Suprapubic skin (tissue), 4 donors: ENCODE data around the gene STON2. TPM values are rescaled to one million over a fixed set of nuclear protein-coding genes. Genes with fewer than 3 reads are reported as not detected.

ENCODE experiments used
- DNase-seq, 2 donors: peaks; one replicate each; pipeline ENCODE4 v3.0.0-alpha.2; 2019; ENCODE audit warnings: low spot score in 2 of 2
- H3K27ac ChIP-seq: fragments of 200-600 bp; sonication (generic); one replicate; pipeline ENCODE4 v1.5.1; 2019
- H3K27me3 ChIP-seq: fragments of 200-600 bp; sonication (generic); one replicate; pipeline ENCODE4 v1.5.1; 2019
- H3K36me3 ChIP-seq: fragments of 200-600 bp; sonication (generic); one replicate; pipeline ENCODE4 v1.5.1; 2019
- H3K4me1 ChIP-seq: fragments of 200-600 bp; sonication (generic); one replicate; pipeline ENCODE4 v1.5.1; 2019
- H3K4me3 ChIP-seq: fragments of 200-600 bp; sonication (generic); one replicate; pipeline ENCODE4 v1.5.1; 2019; ENCODE audit warnings: mild to moderate bottlenecking
- H3K9me3 ChIP-seq: fragments of 200-600 bp; sonication (generic); one replicate; pipeline ENCODE4 v1.5.1; 2019
- EP300 ChIP-seq: sonication (generic); formaldehyde crosslinking; IDR thresholded peaks from one replicate; pipeline ENCODE4 v1.6.1; 2017; ENCODE audit warnings: antibody characterized with exemption
- POLR2A ChIP-seq, 2 donors: fragments of 450-650 bp; IDR thresholded peaks; one replicate each; pipeline ENCODE4 v1.6.1; 2017; ENCODE audit warnings: antibody characterized with exemption in 2 of 2, mild to moderate bottlenecking in 2 of 2, moderate library complexity in 2 of 2
- POLR2AphosphoS5 ChIP-seq, 3 donors: sonication (generic); formaldehyde crosslinking; IDR thresholded peaks; one replicate each; pipeline ENCODE4 v1.6.1; 2017; ENCODE audit warnings: antibody characterized with exemption in 3 of 3
- WGBS: methylation state at CpG from one replicate; pipeline ENCODE4 v1.1.5; 2018; 5-methylcytosine and 5-hydroxymethylcytosine counted together
- total RNA-seq, 4 donors: library from RNA; depleted of rRNA; stranded (reverse); fragments of >200 nt; gene quantifications; one replicate each; pipeline ENCODE4 v1.1.0, GENCODE V29; 2016
- TF ChIP-seq, protein P1 (sequence below), 2 donors: fragments of 200-600 bp in 1 of 2; fragments of 450-650 bp in 1 of 2; sonication (generic) in 1 of 2; IDR thresholded peaks; one replicate each; pipeline ENCODE4 v1.5.1; 2016 to 2019; ENCODE audit warnings: antibody characterized with exemption in 2 of 2, mild to moderate bottlenecking in 1 of 2, moderate library complexity in 1 of 2

The STON2 gene
- total RNA-seq, 4 donors from 2014 or later = 19.1 to 39.5 (median 22.8) TPM

DNA sequence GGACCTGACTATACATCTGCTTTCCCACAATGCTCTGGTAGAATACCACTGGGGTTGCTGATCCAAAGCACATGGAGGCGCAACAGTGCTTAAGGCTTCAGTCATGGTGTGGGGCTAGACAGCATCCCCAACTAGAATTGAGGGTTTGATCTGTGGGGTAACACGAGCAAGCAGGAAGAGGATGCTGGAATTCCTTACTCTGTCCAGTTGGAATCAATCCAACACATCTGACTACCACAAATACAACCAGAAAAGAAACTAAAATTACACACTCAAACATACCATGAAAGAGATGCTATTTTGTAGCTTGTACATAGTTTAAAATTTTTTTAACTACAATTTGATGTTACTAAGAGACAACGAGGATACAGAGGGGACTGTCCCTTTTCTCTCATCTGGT, 138.9 kb downstream of the STON2 start:
- 68% methylated on average over 3 of the region's 3 CpGs for WGBS
- Histone ChIP-seq H3K27ac (no peak overlapping the region), H3K9me3 (no peaks in the 10 kb centered on the region), H3K4me1 (no peaks in the 10 kb centered on the region), H3K4me3 (no peak overlapping the region), H3K27me3 (no peaks in the 10 kb centered on the region), H3K36me3 (no peaks in the 10 kb centered on the region)
- no peak for DNase-seq
- TF ChIP-seq EP300 = no peak

DNA sequence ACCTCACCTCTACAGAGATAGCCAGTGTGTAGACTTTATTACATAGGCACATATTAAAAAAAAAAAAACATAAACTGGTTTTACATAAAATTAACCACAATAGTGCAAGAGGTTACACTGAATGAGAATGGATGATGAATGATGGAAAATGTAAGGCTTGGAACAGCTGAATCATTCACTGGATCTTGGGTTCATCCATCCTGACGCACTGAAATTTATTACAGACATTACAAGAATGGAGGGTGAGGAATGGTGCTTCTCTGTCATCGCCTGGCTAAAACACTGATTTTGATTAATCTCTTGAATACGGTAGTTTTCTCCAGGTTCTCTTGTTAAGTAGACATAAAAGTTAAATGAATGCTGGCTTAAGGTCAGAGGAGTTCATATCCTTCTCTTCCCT, 139.4 kb downstream of the STON2 start:
- no peak overlapping the region for H3K4me3 ChIP-seq
- 95% methylated on average over 3 of the region's 3 CpGs for WGBS
- H3K27ac ChIP-seq = no peak overlapping the region
- H3K27me3 ChIP-seq = no peaks in the 10 kb centered on the region
- no peaks in the 10 kb centered on the region for H3K4me1 ChIP-seq
- DNase-seq = no peak
- TF ChIP-seq POLR2AphosphoS5 (IDR thresholded peaks at IDR 0.05) = no peak
- TF ChIP-seq POLR2A (IDR thresholded peaks at IDR 0.05) = no peak
- TF ChIP-seq, protein P1, sequence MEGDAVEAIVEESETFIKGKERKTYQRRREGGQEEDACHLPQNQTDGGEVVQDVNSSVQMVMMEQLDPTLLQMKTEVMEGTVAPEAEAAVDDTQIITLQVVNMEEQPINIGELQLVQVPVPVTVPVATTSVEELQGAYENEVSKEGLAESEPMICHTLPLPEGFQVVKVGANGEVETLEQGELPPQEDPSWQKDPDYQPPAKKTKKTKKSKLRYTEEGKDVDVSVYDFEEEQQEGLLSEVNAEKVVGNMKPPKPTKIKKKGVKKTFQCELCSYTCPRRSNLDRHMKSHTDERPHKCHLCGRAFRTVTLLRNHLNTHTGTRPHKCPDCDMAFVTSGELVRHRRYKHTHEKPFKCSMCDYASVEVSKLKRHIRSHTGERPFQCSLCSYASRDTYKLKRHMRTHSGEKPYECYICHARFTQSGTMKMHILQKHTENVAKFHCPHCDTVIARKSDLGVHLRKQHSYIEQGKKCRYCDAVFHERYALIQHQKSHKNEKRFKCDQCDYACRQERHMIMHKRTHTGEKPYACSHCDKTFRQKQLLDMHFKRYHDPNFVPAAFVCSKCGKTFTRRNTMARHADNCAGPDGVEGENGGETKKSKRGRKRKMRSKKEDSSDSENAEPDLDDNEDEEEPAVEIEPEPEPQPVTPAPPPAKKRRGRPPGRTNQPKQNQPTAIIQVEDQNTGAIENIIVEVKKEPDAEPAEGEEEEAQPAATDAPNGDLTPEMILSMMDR (IDR thresholded peaks at IDR 0.05) = no peak
- TF ChIP-seq EP300 = no peak
- H3K9me3 ChIP-seq = no peaks in the 10 kb centered on the region
- H3K36me3 ChIP-seq = no peaks in the 10 kb centered on the region

DNA sequence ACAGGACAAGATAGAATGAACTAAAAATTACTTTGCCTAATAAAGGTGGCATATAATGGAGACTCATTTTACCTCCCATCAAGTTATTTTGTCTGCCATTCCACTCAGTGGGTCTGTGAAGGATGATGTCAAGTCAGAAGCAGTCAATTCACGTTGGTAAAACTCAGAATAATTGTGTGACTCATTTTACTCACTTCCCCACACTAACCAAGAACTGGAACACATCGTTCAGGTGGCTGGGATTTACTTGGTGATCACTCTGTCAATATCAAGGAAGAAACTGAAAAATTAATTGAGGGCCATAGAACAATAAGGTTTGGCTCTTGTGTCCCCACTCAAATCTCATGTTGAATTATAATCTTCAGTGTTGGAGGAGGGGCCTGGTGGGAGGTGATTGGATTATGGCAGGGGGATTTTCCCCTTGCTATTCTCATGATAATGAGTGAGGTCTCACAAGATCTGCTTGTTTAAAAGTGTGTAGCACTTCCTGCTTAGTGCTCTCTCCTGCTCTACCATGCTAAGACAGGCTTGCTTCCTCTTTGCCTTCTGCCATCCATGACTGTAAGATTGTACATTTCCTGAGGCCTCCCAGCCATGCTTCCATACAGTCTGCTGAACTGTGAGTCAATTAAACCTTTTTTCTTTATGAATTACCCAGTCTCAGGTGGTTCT, 143.7 kb downstream of the STON2 start:
- no peaks in the 10 kb centered on the region for H3K27me3 ChIP-seq
- no peak overlapping the region for H3K27ac ChIP-seq
- H3K9me3 ChIP-seq = no peaks in the 10 kb centered on the region
- 74% methylated on average over 2 of the region's 2 CpGs for WGBS
- H3K4me1 ChIP-seq = no peaks in the 10 kb centered on the region
- no peak overlapping the region for H3K4me3 ChIP-seq
- H3K36me3 ChIP-seq = no peaks in the 10 kb centered on the region
- DNase-seq = no peak
- TF ChIP-seq EP300 (no peak), POLR2A (IDR thresholded peaks at IDR 0.05) (no peak), POLR2AphosphoS5 (IDR thresholded peaks at IDR 0.05) (no peak)
- TF ChIP-seq, protein P1 (IDR thresholded peaks at IDR 0.05) = no peak

DNA sequence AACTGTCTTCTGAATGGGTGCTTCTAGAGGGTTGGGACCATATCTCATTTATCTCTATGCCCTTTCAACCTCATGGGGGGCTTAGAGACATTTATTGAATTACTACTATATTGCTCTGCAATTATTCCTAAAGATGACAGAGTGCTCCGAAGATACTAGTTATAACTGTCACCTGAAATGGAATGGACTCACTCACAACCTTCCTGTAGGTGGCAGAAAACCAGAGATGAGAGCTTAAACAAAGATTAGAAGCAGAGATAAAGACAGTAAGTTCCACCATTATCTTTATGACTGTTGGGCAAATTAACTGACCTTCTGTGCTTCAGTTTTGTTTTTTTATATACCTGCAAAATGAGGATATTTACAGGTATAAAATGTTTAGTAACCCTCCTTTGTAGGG, 147.8 kb downstream of the STON2 start:
- Histone ChIP-seq H3K36me3 (no peaks in the 10 kb centered on the region), H3K27me3 (no peaks in the 10 kb centered on the region), H3K9me3 (no peaks in the 10 kb centered on the region), H3K4me3 (no peak overlapping the region), H3K4me1 (peaks cover 4% of the 10 kb centered on the region), H3K27ac (no peak overlapping the region)
- TF ChIP-seq EP300 (no peak), POLR2AphosphoS5 (IDR thresholded peaks at IDR 0.05) (no peak), POLR2A (IDR thresholded peaks at IDR 0.05) (no peak)
- TF ChIP-seq, protein P1 (IDR thresholded peaks at IDR 0.05) = no peak
- WGBS = 59% methylated on average over 1 of the region's 1 CpG
- DNase-seq = no peak

DNA sequence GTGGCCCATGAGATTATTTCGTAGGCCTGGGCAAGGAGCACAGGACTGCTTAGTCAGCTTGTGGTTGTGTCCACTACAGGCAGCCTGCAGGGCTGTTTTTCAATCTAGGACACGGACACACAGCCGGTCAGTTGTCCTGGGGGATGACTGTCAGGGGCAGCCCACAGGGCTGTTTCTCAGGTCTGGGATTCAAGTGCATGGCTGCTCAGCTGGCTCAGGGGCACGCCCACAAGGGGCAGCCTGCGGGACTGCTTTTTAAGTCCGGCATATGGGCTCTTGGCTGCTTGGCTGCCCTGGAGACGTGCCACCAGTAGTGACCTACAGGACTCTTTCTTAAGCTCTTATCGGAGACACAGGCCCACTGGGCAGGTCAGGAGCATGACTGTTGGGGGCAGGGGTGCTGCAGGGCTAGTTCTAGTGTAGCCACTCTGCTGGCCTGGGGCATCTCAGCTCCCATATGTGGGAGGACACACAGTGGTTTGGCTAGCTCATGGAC, 152.8 kb downstream of the STON2 start:
- no peak for DNase-seq
- no CpG with 5 or more reads among the region's 8 CpGs for WGBS
- H3K36me3 ChIP-seq = no peaks in the 10 kb centered on the region
- peaks cover 15% of the 10 kb centered on the region for H3K4me1 ChIP-seq
- no peak overlapping the region for H3K4me3 ChIP-seq
- TF ChIP-seq EP300 (no peak), POLR2A (IDR thresholded peaks at IDR 0.05) (no peak), POLR2AphosphoS5 (IDR thresholded peaks at IDR 0.05) (no peak)
- TF ChIP-seq, protein P1 (IDR thresholded peaks at IDR 0.05) = no peak
- H3K9me3 ChIP-seq = no peaks in the 10 kb centered on the region
- no peaks in the 10 kb centered on the region for H3K27me3 ChIP-seq
- H3K27ac ChIP-seq = peak overlapping the region; percentile 51
